Chondrocyte (in vitro differentiated cells): ENCODE results near the gene SPEM2. TPM values are rescaled to one million over a fixed set of nuclear protein-coding genes. Genes with fewer than 3 reads are reported as not detected.

Source experiments
- DNase-seq: peaks from one replicate; pipeline ENCODE4 v3.0.0; 2021; ENCODE audit warnings: mixed read lengths, low spot score
- H3K27ac Mint-ChIP-seq: one replicate; pipeline ENCODE4 v1.8.0; 2021; ENCODE audit warnings: mild to moderate bottlenecking, moderate library complexity, mixed read lengths; ENCODE audit not compliant: unreplicated experiment
- H3K27me3 Mint-ChIP-seq: 2 replicates; pipeline ENCODE4 v1.8.0; 2021; ENCODE audit warnings: low read depth, mixed read lengths
- H3K36me3 Mint-ChIP-seq: 2 replicates; pipeline ENCODE4 v1.8.0; 2021; ENCODE audit warnings: low read depth, mixed read lengths
- H3K4me1 Mint-ChIP-seq: 2 replicates; pipeline ENCODE4 v1.8.0; 2021; ENCODE audit warnings: low read depth, mild to moderate bottlenecking, mixed read lengths
- H3K4me3 Mint-ChIP-seq: one replicate; pipeline ENCODE4 v1.8.0; 2021; ENCODE audit warnings: mild to moderate bottlenecking, moderate library complexity, mixed read lengths; ENCODE audit not compliant: unreplicated experiment
- H3K9me3 Mint-ChIP-seq: 2 replicates; pipeline ENCODE4 v1.8.0; 2021; ENCODE audit warnings: low read depth, mixed read lengths
- total RNA-seq: library from RNA; stranded (reverse); gene quantifications from 3 replicates; pipeline ENCODE4 v1.2.1, GENCODE V29; 2021
- TF ChIP-seq, protein P1 (sequence below): fragments of 200-600 bp; sonication (generic); IDR thresholded peaks from 2 replicates; pipeline ENCODE4 v1.5.0; 2021; ENCODE audit warnings: antibody characterized with exemption, mild to moderate bottlenecking, moderate library complexity

The SPEM2 gene
- total RNA-seq, 1 donor from 2014 or later: not detected

DNA sequence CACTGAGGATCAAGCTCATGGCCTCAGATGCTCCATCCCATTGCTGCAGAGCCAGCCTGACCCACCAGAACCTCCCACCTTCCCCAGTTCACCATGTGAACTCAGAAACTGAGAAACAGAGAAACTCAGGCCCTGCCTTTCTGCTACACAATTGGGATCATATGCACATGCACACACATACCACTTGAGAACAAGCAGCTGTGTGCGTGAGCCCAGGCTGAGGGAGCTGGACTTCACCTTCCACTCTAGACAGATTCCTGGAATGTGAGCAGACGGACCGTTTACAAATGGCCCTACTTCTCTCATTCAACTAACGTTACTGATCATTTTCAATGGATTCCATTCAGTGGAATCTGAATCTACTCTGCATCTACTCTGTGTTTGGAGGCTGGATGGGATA, 1.7 kb upstream of the SPEM2 start:
- no peak for DNase-seq
- H3K4me3 Mint-ChIP-seq: no peak overlapping the region
- TF ChIP-seq, protein P1, sequence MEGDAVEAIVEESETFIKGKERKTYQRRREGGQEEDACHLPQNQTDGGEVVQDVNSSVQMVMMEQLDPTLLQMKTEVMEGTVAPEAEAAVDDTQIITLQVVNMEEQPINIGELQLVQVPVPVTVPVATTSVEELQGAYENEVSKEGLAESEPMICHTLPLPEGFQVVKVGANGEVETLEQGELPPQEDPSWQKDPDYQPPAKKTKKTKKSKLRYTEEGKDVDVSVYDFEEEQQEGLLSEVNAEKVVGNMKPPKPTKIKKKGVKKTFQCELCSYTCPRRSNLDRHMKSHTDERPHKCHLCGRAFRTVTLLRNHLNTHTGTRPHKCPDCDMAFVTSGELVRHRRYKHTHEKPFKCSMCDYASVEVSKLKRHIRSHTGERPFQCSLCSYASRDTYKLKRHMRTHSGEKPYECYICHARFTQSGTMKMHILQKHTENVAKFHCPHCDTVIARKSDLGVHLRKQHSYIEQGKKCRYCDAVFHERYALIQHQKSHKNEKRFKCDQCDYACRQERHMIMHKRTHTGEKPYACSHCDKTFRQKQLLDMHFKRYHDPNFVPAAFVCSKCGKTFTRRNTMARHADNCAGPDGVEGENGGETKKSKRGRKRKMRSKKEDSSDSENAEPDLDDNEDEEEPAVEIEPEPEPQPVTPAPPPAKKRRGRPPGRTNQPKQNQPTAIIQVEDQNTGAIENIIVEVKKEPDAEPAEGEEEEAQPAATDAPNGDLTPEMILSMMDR: no peak
- no peaks in the 10 kb centered on the region for H3K9me3 Mint-ChIP-seq
- no peaks in the 10 kb centered on the region for H3K36me3 Mint-ChIP-seq
- H3K4me1 Mint-ChIP-seq: no peaks in the 10 kb centered on the region
- H3K27ac Mint-ChIP-seq: no peak overlapping the region
- H3K27me3 Mint-ChIP-seq: no peaks in the 10 kb centered on the region

DNA sequence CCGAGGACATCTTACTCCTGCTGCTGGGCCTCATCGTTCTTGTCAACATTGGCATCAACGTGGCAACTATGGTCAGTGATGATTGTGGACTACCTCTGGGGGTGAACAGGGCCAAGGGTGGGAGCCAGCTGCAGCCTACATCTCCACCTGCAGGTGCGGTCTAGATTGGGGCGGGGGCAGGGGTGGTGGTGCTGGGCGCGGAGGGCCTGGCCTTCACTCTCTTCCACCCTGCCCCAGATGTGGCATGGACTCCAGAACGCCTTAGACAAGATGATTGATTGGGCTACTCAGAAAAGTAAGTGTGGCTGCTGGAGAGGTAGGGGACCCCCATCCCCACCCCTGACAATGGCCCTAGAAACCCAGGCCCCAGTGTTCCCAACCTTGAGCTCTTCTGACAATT, 340 bp downstream of the SPEM2 start:
- TF ChIP-seq, protein P1: no peak
- Mint-ChIP-seq H3K4me3 (no peak overlapping the region), H3K9me3 (no peaks in the 10 kb centered on the region), H3K36me3 (no peaks in the 10 kb centered on the region), H3K4me1 (no peaks in the 10 kb centered on the region), H3K27me3 (no peaks in the 10 kb centered on the region), H3K27ac (no peak overlapping the region)
- DNase-seq: no peak

DNA sequence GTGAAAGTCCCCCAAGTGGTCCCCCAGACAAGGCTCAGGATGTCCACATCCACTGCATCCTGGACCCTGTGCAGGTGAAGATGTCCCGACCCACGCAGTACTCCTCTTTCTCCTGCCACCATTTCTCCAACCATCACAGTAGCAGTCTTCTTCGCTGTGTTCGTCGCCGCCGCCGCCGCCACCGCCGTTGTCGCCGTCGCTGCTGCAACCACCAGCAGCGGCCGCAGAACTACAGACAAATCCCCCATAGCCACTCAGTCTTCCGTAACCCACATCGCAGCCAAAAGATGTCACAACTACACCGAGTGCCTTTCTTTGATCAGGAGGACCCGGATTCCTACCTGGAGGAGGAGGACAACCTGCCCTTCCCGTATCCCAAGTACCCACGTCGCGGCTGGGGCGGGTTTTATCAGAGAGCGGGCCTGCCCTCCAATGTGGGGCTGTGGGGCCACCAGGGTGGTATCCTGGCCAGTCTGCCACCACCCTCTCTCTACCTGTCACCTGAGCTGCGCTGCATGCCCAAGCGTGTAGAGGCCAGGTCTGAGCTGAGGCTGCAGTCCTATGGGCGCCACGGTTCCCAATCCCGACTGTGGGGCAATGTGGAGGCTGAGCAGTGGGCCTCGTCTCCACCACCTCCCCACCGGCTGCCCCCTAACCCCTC, 917 bp downstream of the SPEM2 start:
- TF ChIP-seq, protein P1: no peak
- H3K27ac Mint-ChIP-seq: no peak overlapping the region
- no peaks in the 10 kb centered on the region for H3K9me3 Mint-ChIP-seq
- H3K4me3 Mint-ChIP-seq: no peak overlapping the region
- no peaks in the 10 kb centered on the region for H3K27me3 Mint-ChIP-seq
- DNase-seq: no peak
- no peaks in the 10 kb centered on the region for H3K36me3 Mint-ChIP-seq
- H3K4me1 Mint-ChIP-seq: no peaks in the 10 kb centered on the region

DNA sequence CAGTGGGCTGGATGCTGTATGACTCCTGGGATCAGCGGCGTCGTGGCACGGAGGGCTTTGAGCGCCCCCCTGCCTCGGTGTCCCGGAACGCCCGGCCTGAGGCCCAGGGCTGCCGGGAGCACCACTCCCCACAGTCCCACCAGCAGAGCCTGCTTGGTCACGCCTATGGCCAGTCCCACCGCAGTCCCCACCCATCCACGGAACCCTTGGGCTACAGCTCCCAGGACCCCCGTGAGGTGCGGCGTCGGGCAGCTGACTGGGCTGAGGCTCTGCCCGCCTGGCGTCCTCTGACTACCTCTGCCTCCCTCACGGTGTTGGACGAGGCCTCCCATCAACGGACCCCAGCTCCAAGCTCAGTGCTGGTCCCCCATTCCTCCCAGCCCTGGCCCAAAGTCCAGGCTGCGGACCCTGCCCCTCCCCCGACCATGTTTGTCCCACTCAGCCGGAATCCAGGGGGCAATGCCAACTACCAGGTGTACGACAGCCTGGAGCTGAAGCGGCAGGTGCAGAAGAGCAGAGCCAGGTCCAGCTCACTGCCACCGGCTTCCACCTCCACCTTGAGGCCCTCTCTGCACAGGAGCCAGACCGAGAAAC, 1.6 kb downstream of the SPEM2 start:
- H3K36me3 Mint-ChIP-seq: no peaks in the 10 kb centered on the region
- H3K9me3 Mint-ChIP-seq: no peaks in the 10 kb centered on the region
- DNase-seq: no peak
- TF ChIP-seq, protein P1: no peak
- H3K4me1 Mint-ChIP-seq: no peaks in the 10 kb centered on the region
- H3K4me3 Mint-ChIP-seq: no peak overlapping the region
- no peak overlapping the region for H3K27ac Mint-ChIP-seq
- H3K27me3 Mint-ChIP-seq: no peaks in the 10 kb centered on the region

DNA sequence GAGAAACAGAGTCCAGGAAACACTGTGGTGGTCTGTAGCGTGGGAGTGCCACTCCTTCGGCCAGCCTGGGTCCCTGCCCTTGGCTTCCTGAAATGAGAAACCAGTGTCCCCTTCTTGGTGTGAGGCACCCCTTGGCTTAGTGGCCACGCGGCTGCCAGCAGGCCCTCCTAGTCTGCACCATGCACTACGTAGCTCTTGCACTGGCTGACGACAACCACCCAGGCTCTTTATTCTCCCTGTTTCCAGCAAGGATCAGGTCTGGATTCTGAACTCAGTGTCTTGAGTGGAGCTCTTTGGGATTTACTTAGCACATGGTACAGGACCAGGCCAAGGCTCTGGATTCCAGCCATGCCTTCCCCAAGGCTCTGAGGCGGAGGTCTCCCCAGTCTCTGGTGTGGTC, 2.1 kb downstream of the SPEM2 start:
- Mint-ChIP-seq H3K4me1 (no peaks in the 10 kb centered on the region), H3K9me3 (no peaks in the 10 kb centered on the region), H3K27me3 (no peaks in the 10 kb centered on the region), H3K36me3 (no peaks in the 10 kb centered on the region), H3K4me3 (no peak overlapping the region), H3K27ac (no peak overlapping the region)
- no peak for DNase-seq
- TF ChIP-seq, protein P1: no peak
